ENCODE measurements around the gene EDIL3.

- TF ChIP-seq CTCF (IDR thresholded peaks at IDR 0.05) = no peak
- no peak for TF ChIP-seq POLR2A (IDR thresholded peaks at IDR 0.05)
Measured at GRCh38 chr5:84168841-84169240, 215.8 kb downstream of the EDIL3 start.
